NB4 (cell line): Measurements from ENCODE around the gene PCNX3.

Experiments used
- CTCF ChIP-seq: IDR thresholded peaks from one replicate; pipeline ENCODE4 v1.5.1; 2012; ENCODE audit warnings: low read depth, low read length
- POLR2A ChIP-seq: IDR thresholded peaks from 2 replicates; pipeline ENCODE4 v1.6.1; 2011; ENCODE audit warnings: mild to moderate bottlenecking; ENCODE audit not compliant: insufficient read length; ENCODE audit errors: extremely low read depth
- TF ChIP-seq, protein P1 (sequence below): IDR thresholded peaks from 2 replicates; pipeline ENCODE4 v1.6.1; 2011; ENCODE audit warnings: low read depth, low read length

DNA sequence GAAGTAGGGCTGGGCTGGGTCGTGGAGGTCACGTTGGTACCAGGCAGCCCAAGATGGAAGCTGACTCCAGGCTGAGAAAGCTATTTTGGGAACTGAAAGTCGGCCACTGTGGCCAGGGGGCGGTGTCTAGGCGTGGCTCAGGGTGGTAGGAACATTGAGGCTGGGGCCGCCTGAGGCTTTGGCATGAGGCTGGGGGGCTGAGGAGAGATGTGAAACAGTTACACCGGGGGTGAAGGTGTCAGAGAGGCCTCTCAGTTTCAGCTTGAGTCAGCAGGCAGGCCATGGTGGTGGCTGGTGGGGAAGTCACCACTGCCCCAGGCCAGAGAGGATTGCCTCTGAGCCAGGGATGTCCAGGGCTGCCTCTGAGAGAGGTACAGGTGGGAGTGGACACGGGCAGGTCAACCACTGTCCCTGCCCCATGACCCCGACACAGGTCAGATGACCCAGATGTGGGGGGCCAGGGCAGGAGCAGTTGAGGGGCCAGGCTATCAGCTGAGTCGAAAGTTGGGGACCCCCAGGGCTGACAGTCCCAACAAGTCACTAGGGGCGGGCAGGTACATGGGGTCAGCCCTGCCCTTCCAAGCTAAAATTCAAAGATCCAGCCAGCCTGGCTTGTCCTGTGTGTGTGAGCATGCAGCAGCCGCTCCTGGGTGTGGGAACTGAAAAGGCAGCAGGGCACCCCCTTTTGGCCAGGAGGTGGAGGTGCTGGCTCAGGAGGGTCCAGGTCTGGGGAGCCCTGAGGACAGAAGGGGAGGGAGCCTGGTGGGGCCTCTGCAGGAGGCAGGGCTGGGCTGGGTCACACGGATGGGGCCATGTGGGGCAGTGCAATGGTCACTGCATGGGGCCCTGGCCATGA lies 27.1 kb upstream of the PCNX3 start:
- TF ChIP-seq CTCF (peak; percentile 84), POLR2A (no peak)
- TF ChIP-seq, protein P1, sequence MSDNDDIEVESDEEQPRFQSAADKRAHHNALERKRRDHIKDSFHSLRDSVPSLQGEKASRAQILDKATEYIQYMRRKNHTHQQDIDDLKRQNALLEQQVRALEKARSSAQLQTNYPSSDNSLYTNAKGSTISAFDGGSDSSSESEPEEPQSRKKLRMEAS: no peak
